OCI-LY7 (cell line): Measurements from ENCODE around the gene ASB7.

Experiments
- CTCF ChIP-seq: fragments of 200-600 bp; sonication (generic); conservative IDR thresholded peaks from 2 replicates; pipeline ENCODE4 v1.5.1; 2014; ENCODE audit warnings: mild to moderate bottlenecking, antibody characterized with exemption, low read length, moderate library complexity, mixed read lengths
- EZH2phosphoT487 ChIP-seq: fragments of 200-600 bp; sonication (generic); IDR thresholded peaks from 2 replicates; pipeline ENCODE4 v1.6.1; 2018; ENCODE audit warnings: low read depth, borderline replicate concordance, mild to moderate bottlenecking, mixed run types, antibody characterized with exemption, low read length, moderate library complexity, mixed read lengths

GRCh38 chr15:100683434-100683833, 81.0 kb downstream of the ASB7 start:
- TF ChIP-seq CTCF (no peak), EZH2phosphoT487 (no peak)
